Measurements from ENCODE around the gene TMEM61.
"Not testable (repeated sequence)": the region's sequence is repeated elsewhere in the genome, so short reads cannot be mapped to it uniquely, and the experiment has no call there.

Gene TMEM61

GRCh38 chr1:55002686-55003085 lies 22.3 kb downstream of the TMEM61 start:
- no peak for DNase-seq

GRCh38 chr1:55005351-55006140 lies 25.1 kb downstream of the TMEM61 start:
- DNase-seq, result no peak

GRCh38 chr1:55006931-55007330 lies 26.5 kb downstream of the TMEM61 start:
- no peak for DNase-seq

GRCh38 chr1:55007625-55008024 lies 27.2 kb downstream of the TMEM61 start:
- no peak for DNase-seq

- no peak for DNase-seq
Measured at GRCh38 chr1:55010194-55010886, 29.9 kb downstream of the TMEM61 start.

GRCh38 chr1:55010887-55011217 lies 30.4 kb downstream of the TMEM61 start:
- DNase-seq, result no peak

- no peak for DNase-seq
Measured at GRCh38 chr1:55012661-55013060, 32.2 kb downstream of the TMEM61 start.

GRCh38 chr1:55015123-55015522 lies 34.7 kb downstream of the TMEM61 start:
- DNase-seq, result no peak

- DNase-seq, result no peak
Measured at GRCh38 chr1:55015731-55016620, 35.5 kb downstream of the TMEM61 start.

- no peak for DNase-seq
Measured at GRCh38 chr1:55018395-55018794, 38.0 kb downstream of the TMEM61 start.

- peak; percentile 50 for DNase-seq
Measured at GRCh38 chr1:55021942-55022546, 41.6 kb downstream of the TMEM61 start.

GRCh38 chr1:55024163-55024562 lies 43.7 kb downstream of the TMEM61 start:
- not testable (repeated sequence) for DNase-seq

GRCh38 chr1:55026682-55027081 lies 46.3 kb downstream of the TMEM61 start:
- DNase-seq, result not testable (repeated sequence)

GRCh38 chr1:55031098-55031497 lies 50.7 kb downstream of the TMEM61 start:
- not testable (repeated sequence) for DNase-seq

GRCh38 chr1:55033265-55033614 lies 52.8 kb downstream of the TMEM61 start:
- no peak for DNase-seq

GRCh38 chr1:55034476-55035133 lies 54.2 kb downstream of the TMEM61 start:
- no peak for DNase-seq

- no peak for DNase-seq
Measured at GRCh38 chr1:55035904-55036303, 55.5 kb downstream of the TMEM61 start.

GRCh38 chr1:55037733-55038551 lies 57.5 kb downstream of the TMEM61 start:
- DNase-seq, result no peak

- no peak for DNase-seq
Measured at GRCh38 chr1:55038552-55038838, 58.1 kb downstream of the TMEM61 start.

GRCh38 chr1:55038974-55039341 lies 58.5 kb downstream of the TMEM61 start:
- no peak for DNase-seq

GRCh38 chr1:55039342-55040082 lies 59.1 kb downstream of the TMEM61 start, which contains the start of gene PCSK9:
PCSK9 (plus strand) TSS chr1:55039548; CDS start chr1:55039838, 290 bp downstream.
- no peak for DNase-seq
